SH-SY5Y (cell line): ENCODE measurements around the gene FRRS1.

ENCODE experiments used
- GATA2 ChIP-seq: IDR thresholded peaks from 2 replicates; pipeline ENCODE4 v1.6.1; 2011; ENCODE audit warnings: mild to moderate bottlenecking, low read depth, low read length
- GATA3 ChIP-seq: IDR thresholded peaks from 2 replicates; pipeline ENCODE4 v1.6.1; 2011; ENCODE audit warnings: low read depth, mild to moderate bottlenecking, low read length, moderate library complexity

GRCh38 chr1:99789715-99790114, 23.3 kb upstream of the FRRS1 start:
- TF ChIP-seq GATA2 (no peak), GATA3 (no peak)
